Skeletal muscle satellite cell (primary cell): Measurements from ENCODE around the gene ABCC5.
A peak's percentile ranks its signal among the peaks of the same experiment; 100 is the strongest.

Source experiments
- H3K27me3 ChIP-seq: 2 replicates; pipeline ENCODE4 v1.7.0; 2013; ENCODE audit warnings: low read length; ENCODE audit not compliant: control insufficient read depth, insufficient read depth
- H3K36me3 ChIP-seq: 2 replicates; pipeline ENCODE4 v1.7.0; 2013; ENCODE audit warnings: mild to moderate bottlenecking, control low read depth, low read length; ENCODE audit not compliant: insufficient read depth
- H3K4me1 ChIP-seq: 2 replicates; pipeline ENCODE4 v1.7.0; 2013; ENCODE audit warnings: low read length; ENCODE audit not compliant: control insufficient read depth, insufficient read depth
- H3K4me2 ChIP-seq: 2 replicates; pipeline ENCODE4 v1.7.0; 2013; ENCODE audit warnings: mild to moderate bottlenecking, low read length
- H3K4me3 ChIP-seq: 2 replicates; pipeline ENCODE4 v1.7.0; 2013; ENCODE audit warnings: low read length
- H3K9ac ChIP-seq: 2 replicates; pipeline ENCODE4 v1.7.0; 2013; ENCODE audit warnings: mild to moderate bottlenecking, low read depth, low read length, moderate library complexity
- H3K9me3 ChIP-seq: replicated peaks from 2 replicates; pipeline ENCODE4 v1.7.0; 2013; ENCODE audit warnings: mild to moderate bottlenecking, control low read depth, low read length

The ABCC5 gene

DNA sequence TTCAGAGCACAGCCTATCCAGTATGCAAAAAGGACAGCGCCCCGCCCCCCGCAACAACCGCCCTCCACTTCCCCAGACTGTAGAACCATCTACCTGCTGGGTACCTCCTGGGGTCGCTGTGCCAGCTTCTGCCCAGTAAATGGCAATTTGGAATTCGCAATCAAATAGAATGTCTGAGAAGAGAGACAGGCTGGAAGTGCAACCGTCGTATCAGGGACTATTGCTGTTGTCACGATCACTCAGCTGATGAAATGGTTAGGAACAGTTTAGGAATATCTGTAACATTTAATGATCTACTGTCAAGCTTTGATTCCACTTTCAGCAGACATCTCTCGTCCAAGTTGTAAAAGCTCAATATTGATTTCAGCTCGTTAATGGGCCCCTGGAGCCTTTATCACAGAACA is 119.7 kb downstream of the ABCC5 start:
- no peak overlapping the region for H3K4me2 ChIP-seq
- H3K27me3 ChIP-seq = peaks cover 33% of the 10 kb centered on the region
- no peak overlapping the region for H3K4me3 ChIP-seq
- H3K9me3 ChIP-seq = no peaks in the 10 kb centered on the region
- H3K36me3 ChIP-seq = no peaks in the 10 kb centered on the region
- no peak overlapping the region for H3K9ac ChIP-seq
- H3K4me1 ChIP-seq = no peaks in the 10 kb centered on the region

DNA sequence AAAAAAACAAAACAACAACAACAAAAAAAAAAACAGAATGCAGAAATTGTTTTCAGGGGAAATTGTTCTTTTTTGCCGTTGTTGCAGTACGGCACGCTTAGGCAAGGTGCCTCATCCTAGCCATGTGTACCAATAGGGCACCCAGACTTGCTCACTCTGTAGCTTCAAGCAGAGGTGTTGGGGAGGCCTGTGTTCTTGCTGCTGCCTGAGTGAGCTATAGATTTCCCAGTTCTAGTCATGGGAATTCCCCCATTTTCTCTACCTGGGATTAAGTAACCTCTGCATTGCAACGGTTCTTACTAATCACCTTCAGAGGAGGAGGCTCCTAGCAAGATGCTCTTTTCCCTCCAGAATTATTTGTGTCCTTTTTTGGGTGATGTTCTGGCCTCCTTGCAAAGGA is 120.1 kb downstream of the ABCC5 start:
- no peak overlapping the region for H3K4me2 ChIP-seq

DNA sequence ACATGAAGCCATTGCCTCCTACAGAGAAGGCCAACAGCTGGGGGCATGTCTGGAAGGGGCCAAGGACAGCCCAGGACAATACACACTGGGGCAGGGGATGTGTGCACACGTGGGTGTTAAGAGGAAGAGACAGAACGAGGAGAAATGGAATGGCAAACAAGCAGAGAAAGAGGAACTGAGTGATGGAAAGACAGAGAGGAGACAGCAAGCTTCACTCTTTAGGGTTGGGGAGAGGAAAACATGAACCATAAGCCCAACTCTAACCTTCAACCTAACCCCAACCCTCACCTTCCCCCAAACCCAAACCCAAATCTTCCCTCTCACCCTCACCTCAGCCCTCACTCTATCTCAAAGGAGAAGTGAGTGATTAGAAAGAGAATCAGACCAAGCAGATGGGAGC is 121.1 kb downstream of the ABCC5 start:
- Histone ChIP-seq H3K36me3 (no peaks in the 10 kb centered on the region), H3K27me3 (peaks cover 31% of the 10 kb centered on the region), H3K4me3 (no peak overlapping the region), H3K9ac (no peak overlapping the region), H3K4me1 (no peaks in the 10 kb centered on the region), H3K4me2 (no peak overlapping the region), H3K9me3 (no peaks in the 10 kb centered on the region)

More for the DNA sequence above, 120.1 kb downstream of the ABCC5 start:
- no peaks in the 10 kb centered on the region for H3K4me1 ChIP-seq
- H3K9ac ChIP-seq = no peak overlapping the region
- H3K27me3 ChIP-seq = peaks cover 33% of the 10 kb centered on the region
- no peak overlapping the region for H3K4me3 ChIP-seq
- no peaks in the 10 kb centered on the region for H3K36me3 ChIP-seq
- no peaks in the 10 kb centered on the region for H3K9me3 ChIP-seq

- H3K27me3 ChIP-seq = peaks cover 26% of the 10 kb centered on the region
- H3K4me3 ChIP-seq = no peak overlapping the region
- no peak overlapping the region for H3K4me2 ChIP-seq
- H3K4me1 ChIP-seq = no peaks in the 10 kb centered on the region
- no peak overlapping the region for H3K9ac ChIP-seq
- no peaks in the 10 kb centered on the region for H3K36me3 ChIP-seq
- no peaks in the 10 kb centered on the region for H3K9me3 ChIP-seq
Observed at GRCh38 chr3:183896184-183896583, 121.5 kb downstream of the ABCC5 start.

DNA sequence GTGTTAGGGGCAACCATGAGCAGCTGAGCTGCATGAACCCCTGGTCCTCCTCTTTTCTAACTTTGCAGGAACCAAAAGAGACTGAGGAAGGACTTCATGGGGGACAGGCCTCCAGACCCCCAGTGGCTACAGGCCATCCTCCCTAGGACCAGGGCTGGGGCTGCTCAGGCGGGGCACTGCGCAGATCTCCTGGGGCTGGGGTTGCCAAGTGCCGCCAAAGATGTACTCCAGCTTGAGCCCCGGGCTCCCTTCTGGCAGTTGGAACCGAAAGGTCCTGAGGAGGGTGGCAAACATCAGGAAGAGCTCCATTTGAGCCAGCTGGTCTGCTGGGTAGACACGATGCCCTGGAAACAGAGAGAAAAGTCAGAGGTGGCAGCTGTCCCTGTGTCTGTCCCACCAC is 121.9 kb downstream of the ABCC5 start:
- H3K4me3 ChIP-seq = no peak overlapping the region
- no peaks in the 10 kb centered on the region for H3K36me3 ChIP-seq
- no peak overlapping the region for H3K4me2 ChIP-seq
- no peaks in the 10 kb centered on the region for H3K9me3 ChIP-seq
- no peaks in the 10 kb centered on the region for H3K4me1 ChIP-seq
- H3K27me3 ChIP-seq = peaks cover 27% of the 10 kb centered on the region
- no peak overlapping the region for H3K9ac ChIP-seq

DNA sequence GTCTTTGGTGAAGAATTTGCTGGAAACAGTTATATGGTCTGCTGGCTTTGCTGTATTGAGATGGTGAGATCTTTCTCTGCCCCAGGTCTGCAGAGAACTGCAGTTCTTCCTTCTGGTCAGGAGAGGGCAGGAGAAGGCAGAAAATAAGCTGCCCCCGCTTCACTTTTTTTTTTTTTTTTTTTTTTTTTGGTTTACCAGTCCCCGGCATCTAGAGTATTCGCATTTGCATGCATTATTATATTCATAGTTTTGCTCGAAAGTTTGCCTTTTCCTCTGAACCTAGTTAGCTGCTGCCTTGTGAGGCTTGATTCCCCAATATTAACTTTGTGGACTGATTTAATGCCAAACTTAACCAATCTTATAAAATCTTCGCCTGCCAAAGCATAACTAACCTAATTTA is 122.4 kb downstream of the ABCC5 start:
- Histone ChIP-seq H3K4me2 (no peak overlapping the region), H3K4me3 (no peak overlapping the region), H3K9ac (no peak overlapping the region), H3K9me3 (no peaks in the 10 kb centered on the region), H3K27me3 (peaks cover 25% of the 10 kb centered on the region), H3K36me3 (no peaks in the 10 kb centered on the region), H3K4me1 (no peaks in the 10 kb centered on the region)

GRCh38 chr3:183892610-183893214 is 125.0 kb downstream of the ABCC5 start:
- Histone ChIP-seq H3K36me3 (no peaks in the 10 kb centered on the region), H3K27me3 (peaks cover 25% of the 10 kb centered on the region), H3K4me1 (no peaks in the 10 kb centered on the region), H3K9ac (no peak overlapping the region), H3K9me3 (no peaks in the 10 kb centered on the region), H3K4me3 (no peak overlapping the region), H3K4me2 (no peak overlapping the region)

DNA sequence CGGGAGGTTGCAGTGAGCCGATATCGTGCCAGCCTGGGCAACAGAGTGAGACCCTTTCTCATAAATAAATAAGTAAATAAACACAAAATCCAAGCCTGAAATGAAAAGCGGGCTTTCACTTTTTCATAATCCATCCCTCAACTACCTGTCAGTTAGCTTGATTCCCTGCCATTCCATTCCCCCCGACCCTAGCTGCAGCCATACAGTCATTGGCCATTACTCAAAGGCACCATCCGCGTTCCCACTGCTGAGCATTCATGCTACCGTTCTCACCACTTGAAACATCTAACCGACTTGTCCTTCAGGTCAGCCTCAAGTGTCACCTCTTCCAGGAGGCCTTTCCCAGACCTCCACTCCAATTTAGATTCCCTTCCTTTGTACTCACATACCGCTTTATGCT is 131.9 kb downstream of the ABCC5 start:
- Histone ChIP-seq H3K4me2 (no peak overlapping the region), H3K4me1 (peaks cover 16% of the 10 kb centered on the region), H3K36me3 (no peaks in the 10 kb centered on the region), H3K9ac (no peak overlapping the region), H3K9me3 (no peaks in the 10 kb centered on the region), H3K27me3 (peaks cover 16% of the 10 kb centered on the region), H3K4me3 (no peak overlapping the region)

GRCh38 chr3:183884427-183885296 is 133.0 kb downstream of the ABCC5 start, which contains the start of gene PARL:
Gene PARL, minus strand, starts transcription at chr3:183884880. Its CDS starts 34 bp downstream, at chr3:183884846.
- Histone ChIP-seq H3K4me3 (peak within 1 kb of the TSS; percentile 91), H3K36me3 (no peaks in the 10 kb centered on the region), H3K27me3 (peaks cover 12% of the 10 kb centered on the region), H3K9ac (peak within 1 kb of the TSS; percentile 89), H3K9me3 (no peaks in the 10 kb centered on the region), H3K4me2 (peak within 1 kb of the TSS; percentile 90), H3K4me1 (peaks cover 16% of the 10 kb centered on the region)

GRCh38 chr3:183884097-183884426 is 133.6 kb downstream of the ABCC5 start:
- Histone ChIP-seq H3K27me3 (peaks cover 8% of the 10 kb centered on the region), H3K4me3 (peak overlapping the region; percentile 91), H3K4me2 (peak overlapping the region; percentile 90), H3K36me3 (no peaks in the 10 kb centered on the region), H3K9me3 (no peaks in the 10 kb centered on the region), H3K9ac (peak overlapping the region; percentile 89), H3K4me1 (peaks cover 16% of the 10 kb centered on the region)

GRCh38 chr3:183883291-183884096 is 134.2 kb downstream of the ABCC5 start:
- Histone ChIP-seq H3K4me2 (peak overlapping the region; percentile 90), H3K9me3 (no peaks in the 10 kb centered on the region), H3K4me1 (peaks cover 16% of the 10 kb centered on the region), H3K4me3 (peak overlapping the region; percentile 91), H3K27me3 (peaks cover 8% of the 10 kb centered on the region), H3K9ac (peak overlapping the region; percentile 89), H3K36me3 (no peaks in the 10 kb centered on the region)
